GM06990 (cell line): ENCODE results near the gene PCDH12.

Experiments
- DNase-seq: peaks from one replicate; pipeline ENCODE4 v3.0.0-alpha.2; 2011; ENCODE audit not compliant: insufficient read length; ENCODE audit errors: extremely low read depth
- H3K27me3 ChIP-seq: replicated peaks from 2 replicates; pipeline ENCODE4 v1.6.0; 2011; ENCODE audit warnings: low read length; ENCODE audit not compliant: control insufficient read depth, insufficient read depth
- H3K36me3 ChIP-seq: 2 replicates; pipeline ENCODE4 v1.5.1; 2011; ENCODE audit warnings: low read length; ENCODE audit not compliant: control insufficient read depth, insufficient read depth
- H3K4me3 ChIP-seq: replicated peaks from 2 replicates; pipeline ENCODE4 v1.5.1; 2011; ENCODE audit warnings: low read depth, mild to moderate bottlenecking, control low read depth, low read length
- CTCF ChIP-seq: IDR thresholded peaks from 2 replicates; pipeline ENCODE4 v1.5.1; 2011; ENCODE audit warnings: low read length, control low read depth, mild to moderate bottlenecking, inconsistent platforms; ENCODE audit not compliant: insufficient read depth, poor library complexity, severe bottlenecking

The PCDH12 gene

GRCh38 chr5:141904551-141904950 is 53.5 kb downstream of the PCDH12 start:
- no peaks in the 10 kb centered on the region for H3K36me3 ChIP-seq
- H3K4me3 ChIP-seq: no peak overlapping the region
- H3K27me3 ChIP-seq: no peaks in the 10 kb centered on the region
- no peak for TF ChIP-seq CTCF
- DNase-seq: no peak

GRCh38 chr5:141903261-141903660 is 54.7 kb downstream of the PCDH12 start:
- no peak overlapping the region for H3K4me3 ChIP-seq
- H3K27me3 ChIP-seq: no peaks in the 10 kb centered on the region; the same call in 1 of the 2 replicates

GRCh38 chr5:141902015-141902814 is 55.8 kb downstream of the PCDH12 start:
- no peak for DNase-seq
- H3K4me3 ChIP-seq: no peak overlapping the region
- H3K27me3 ChIP-seq: no peaks in the 10 kb centered on the region; the same call in 1 of the 2 replicates
- no peaks in the 10 kb centered on the region for H3K36me3 ChIP-seq
- TF ChIP-seq CTCF: no peak

More at GRCh38 chr5:141903261-141903660, 54.7 kb downstream of the PCDH12 start:
- no peak for DNase-seq
- TF ChIP-seq CTCF: no peak
- H3K36me3 ChIP-seq: no peaks in the 10 kb centered on the region

GRCh38 chr5:141898448-141899049 is 59.5 kb downstream of the PCDH12 start:
- Histone ChIP-seq H3K4me3 (no peak overlapping the region), H3K36me3 (no peaks in the 10 kb centered on the region), H3K27me3 (no peaks in the 10 kb centered on the region; the same call in 1 of the 2 replicates)
- no peak for DNase-seq
- no peak for TF ChIP-seq CTCF

- no peaks in the 10 kb centered on the region; the same call in 1 of the 2 replicates for H3K27me3 ChIP-seq
- H3K4me3 ChIP-seq: no peak overlapping the region
- no peak for DNase-seq
- TF ChIP-seq CTCF: no peak
- H3K36me3 ChIP-seq: no peaks in the 10 kb centered on the region
These were observed 60.6 kb downstream of the PCDH12 start for GRCh38 chr5:141897425-141897824.
